ENCODE measurements around the gene GNPTG.

The GNPTG gene

GRCh38 chr16:1394367-1394951 lies 42.7 kb downstream of the GNPTG start:
- DNase-seq (ENCODE audit: low spot score): no peak

- no peak for DNase-seq (ENCODE audit: low spot score)
These were observed 43.8 kb downstream of the GNPTG start for GRCh38 chr16:1395444-1396031.

- no peak for DNase-seq (ENCODE audit: low spot score)
These were observed 46.0 kb downstream of the GNPTG start for GRCh38 chr16:1397779-1398178.

- no peak for DNase-seq (ENCODE audit: low spot score)
These were observed 46.6 kb downstream of the GNPTG start for GRCh38 chr16:1398351-1398750.

GRCh38 chr16:1398826-1399581 lies 47.3 kb downstream of the GNPTG start:
- DNase-seq (ENCODE audit: low spot score): no peak

- DNase-seq (ENCODE audit: low spot score): no peak
These were observed 49.5 kb downstream of the GNPTG start for GRCh38 chr16:1401061-1401757.

- no peak for DNase-seq (ENCODE audit: low spot score)
These were observed 50.0 kb downstream of the GNPTG start for GRCh38 chr16:1401758-1402154.

- DNase-seq (ENCODE audit: low spot score): no peak
These were observed 51.3 kb downstream of the GNPTG start for GRCh38 chr16:1403036-1403435.

- DNase-seq (ENCODE audit: low spot score): no peak
These were observed 52.0 kb downstream of the GNPTG start for GRCh38 chr16:1403733-1404132.

- DNase-seq (ENCODE audit: low spot score): no peak
These were observed 56.0 kb downstream of the GNPTG start for GRCh38 chr16:1407753-1408152.

- peak; percentile 96 for DNase-seq (ENCODE audit: low spot score)
These were observed 56.6 kb downstream of the GNPTG start for GRCh38 chr16:1408171-1408837.

GRCh38 chr16:1412847-1413246 lies 61.1 kb downstream of the GNPTG start:
- no peak for DNase-seq (ENCODE audit: low spot score)

All from CD4-positive, alpha-beta T cell treated with Interleukin-2 at 100 ng/mL for 4 hours (primary cell).